CMK (cell line): Measurements from ENCODE around the gene WNT10A.

Source experiments
- DNase-seq: peaks from one replicate; pipeline ENCODE4 v3.0.0-alpha.2; 2010; ENCODE audit warnings: low read depth

Gene WNT10A

DNA sequence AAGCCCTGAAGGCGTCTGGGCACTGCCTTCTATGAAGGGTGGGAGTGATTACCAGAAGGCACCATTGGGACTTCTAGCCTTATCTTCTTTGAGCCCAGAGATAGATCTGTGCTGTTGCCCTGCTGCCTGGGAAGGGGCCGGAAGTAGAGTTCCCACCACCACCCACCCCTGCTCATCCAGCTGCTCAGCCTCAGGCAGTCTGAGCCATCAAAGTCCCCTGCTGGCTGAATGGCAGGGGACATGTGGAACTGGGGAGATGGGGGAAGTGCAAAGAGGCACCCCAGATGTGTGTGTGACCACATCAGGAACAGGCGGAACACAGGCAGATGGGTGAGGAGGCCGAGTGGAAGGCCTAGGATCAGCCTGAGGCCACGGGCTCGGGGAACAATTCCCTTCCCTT lies 3.3 kb upstream of the WNT10A start:
- peak; percentile 21 for DNase-seq

- DNase-seq = no peak
These were observed 2.8 kb upstream of the WNT10A start for GRCh38 chr2:218877891-218878290.

DNA sequence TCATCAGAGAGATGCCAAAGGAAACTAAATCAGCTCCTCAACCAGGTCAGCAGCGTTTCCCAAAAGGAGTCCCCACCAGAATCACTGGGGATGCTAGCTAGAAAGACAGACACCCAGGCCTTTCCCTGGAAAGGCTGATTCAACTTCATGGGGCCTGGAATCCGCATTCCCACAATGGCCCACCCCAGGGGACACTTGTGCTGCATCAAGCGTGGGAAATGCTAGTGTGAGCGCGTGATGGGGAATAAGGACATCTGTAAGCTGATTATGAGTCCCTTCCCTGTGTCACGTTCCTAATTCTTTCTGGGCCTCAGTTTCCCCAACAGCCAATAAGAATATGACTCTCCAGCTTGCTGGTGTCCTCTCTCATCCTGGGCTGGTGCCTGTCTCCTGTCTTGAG lies 2.2 kb upstream of the WNT10A start:
- no peak for DNase-seq

DNA sequence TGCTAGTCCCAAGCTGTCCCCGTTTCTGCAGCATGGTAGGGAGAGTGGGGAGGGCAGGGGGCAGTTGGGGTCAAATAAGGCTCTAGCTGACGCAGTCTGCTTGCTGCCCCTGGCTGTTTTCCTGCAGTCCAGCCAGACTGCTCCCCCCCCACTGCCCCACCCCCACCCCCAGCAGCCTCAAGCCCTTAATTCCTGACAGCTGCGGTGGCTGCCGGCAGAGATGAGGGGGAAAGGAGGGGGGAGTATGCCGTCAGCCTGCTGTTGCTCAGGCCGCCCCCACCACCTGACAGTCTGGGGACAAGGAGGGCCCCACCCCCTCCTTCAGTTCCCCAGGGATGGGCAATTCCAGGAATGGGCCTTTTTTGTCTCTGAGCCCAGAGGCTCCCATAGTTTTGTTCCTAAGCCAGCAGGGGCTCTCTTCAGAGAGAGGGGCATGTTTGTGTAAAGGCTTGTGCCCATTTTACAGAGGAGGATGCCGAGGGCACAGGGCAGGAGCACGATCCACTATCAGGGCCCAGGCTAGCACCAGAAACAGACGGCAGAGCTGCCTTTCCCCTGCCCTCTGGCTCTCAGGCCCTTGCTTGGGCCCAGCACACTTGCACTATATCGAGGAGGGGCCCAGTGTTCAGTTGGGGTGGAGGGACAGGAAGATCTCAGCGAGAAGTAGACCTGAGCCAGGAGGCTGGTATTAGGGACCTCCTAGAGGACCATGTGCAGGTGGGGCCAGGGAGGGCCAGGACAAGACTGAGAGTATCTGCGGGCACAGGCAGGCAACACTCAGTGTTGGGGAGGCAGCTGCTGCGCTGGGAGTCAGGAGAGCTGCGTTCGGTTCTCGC lies 1.5 kb upstream of the WNT10A start:
- no peak for DNase-seq

- DNase-seq = no peak
These were observed 913 bp upstream of the WNT10A start for GRCh38 chr2:218879776-218880101.

- no peak for DNase-seq
These were observed 375 bp downstream of the WNT10A start for GRCh38 chr2:218880859-218881594.

DNA sequence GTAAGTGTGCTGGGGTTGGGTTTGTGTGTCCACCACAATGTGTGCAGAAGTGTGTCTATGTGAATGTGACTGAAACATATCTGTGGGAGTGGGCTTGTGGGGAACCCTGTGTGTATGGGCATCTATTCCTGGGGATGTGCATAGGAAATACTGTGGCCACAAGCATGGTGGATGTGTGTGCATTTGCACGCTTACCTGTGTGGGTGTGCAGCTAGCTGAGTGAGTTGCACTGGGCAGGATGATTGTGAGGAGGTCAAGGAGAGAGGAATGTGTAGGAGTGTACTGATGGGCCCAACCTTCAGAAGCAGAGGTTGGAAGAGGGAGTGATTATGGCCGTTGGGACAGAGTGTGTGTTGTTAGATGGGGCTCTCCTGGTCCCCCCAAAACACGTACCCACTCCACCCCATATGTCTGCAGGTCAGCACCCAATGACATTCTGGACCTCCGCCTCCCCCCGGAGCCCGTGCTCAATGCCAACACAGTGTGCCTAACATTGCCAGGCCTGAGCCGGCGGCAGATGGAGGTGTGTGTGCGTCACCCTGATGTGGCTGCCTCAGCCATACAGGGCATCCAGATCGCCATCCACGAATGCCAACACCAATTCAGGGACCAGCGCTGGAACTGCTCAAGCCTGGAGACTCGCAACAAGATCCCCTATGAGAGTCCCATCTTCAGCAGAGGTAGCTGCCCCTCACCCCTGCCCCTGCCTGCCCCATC lies 1.2 kb downstream of the WNT10A start:
- no peak for DNase-seq

GRCh38 chr2:218882461-218882816 lies 1.8 kb downstream of the WNT10A start:
- DNase-seq = no peak

GRCh38 chr2:218882866-218883366 lies 2.3 kb downstream of the WNT10A start:
- DNase-seq = no peak

GRCh38 chr2:218883491-218884490 lies 3.1 kb downstream of the WNT10A start:
- DNase-seq = no peak

DNA sequence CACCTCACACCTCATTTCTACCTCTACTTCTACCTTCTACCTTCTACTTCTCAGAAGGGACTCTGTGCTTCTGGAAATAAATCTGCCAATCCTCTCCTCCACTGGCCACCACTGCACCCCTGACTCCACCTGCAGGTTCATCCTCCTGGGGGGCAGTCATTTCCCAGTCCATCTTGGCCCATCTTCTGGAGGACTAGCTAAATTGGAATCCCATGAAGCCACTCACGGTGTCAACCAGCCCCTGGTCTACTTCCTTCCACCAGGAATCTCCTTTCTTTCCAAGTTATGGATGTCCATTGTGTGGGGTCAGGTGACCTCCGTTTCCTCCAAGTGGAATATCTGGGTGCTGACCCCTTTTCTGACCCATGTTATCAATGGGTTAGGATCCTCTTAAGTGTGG lies 3.9 kb downstream of the WNT10A start:
- no peak for DNase-seq

DNA sequence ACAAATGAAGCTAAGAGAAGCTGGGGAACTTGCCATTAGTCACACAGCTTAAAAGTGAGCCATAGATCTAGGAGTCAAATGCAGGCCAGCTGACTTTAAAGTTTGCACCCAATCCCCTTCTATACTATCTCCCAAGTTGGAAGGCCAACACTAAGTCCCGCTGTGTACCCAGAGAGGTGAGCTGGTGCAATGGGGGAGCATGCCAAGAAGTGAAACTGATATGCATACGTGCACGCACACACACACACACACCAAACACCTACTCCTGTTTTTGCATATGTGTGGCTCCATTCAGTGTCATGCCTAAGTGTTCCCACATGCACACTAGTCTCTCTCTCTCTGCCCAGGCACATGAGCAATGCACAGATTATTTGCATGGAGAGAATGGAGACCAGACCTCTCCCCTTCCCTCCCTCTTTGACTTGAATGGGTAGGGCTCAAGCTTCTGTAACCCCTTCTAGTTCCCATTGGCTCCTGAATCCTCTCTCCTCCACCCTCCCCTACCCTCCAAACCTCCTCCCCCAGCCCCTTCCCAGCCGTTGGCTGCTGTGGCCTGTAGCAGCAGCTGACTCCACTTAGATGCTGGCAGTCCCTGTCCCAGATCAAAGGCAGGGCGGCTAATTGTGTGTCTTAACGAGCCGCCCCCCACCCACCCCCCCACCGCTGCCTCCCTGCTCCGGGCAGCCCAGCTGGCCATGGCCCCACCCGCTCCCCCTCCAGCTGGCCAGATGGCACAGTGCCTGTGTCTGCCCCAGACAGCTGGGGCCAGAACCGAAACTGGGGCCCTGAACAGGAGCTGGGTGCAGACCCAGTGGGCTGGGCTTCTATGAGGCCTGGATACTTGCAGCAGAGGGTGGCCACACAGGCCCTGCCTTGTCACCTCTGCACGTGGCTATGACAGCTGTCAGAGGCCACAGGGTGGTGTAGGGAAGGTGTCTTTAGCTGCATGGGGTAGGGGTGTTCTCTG lies 5.6 kb downstream of the WNT10A start:
- DNase-seq = no peak

GRCh38 chr2:218887079-218887478 lies 6.4 kb downstream of the WNT10A start:
- DNase-seq = no peak

DNA sequence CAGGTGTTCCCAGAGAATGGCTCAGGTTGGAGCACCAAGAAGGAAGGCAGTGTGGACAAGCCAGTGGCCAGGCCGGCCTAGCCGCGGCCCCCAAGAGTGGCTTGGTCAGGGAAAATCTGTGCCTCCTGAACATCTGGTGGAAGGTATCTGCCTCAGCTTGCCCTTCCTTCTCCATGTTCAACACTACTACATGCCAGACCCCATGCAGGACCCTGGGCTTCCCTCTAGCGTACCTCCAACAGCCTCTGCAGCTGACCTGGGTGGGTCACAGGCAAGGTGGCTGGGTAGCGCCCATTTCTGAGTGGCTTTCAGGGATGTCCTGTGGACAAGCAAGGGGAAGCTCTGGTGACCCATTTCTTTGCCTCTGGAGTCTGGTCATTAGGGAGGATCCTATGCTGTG lies 7.7 kb downstream of the WNT10A start:
- no peak for DNase-seq

DNA sequence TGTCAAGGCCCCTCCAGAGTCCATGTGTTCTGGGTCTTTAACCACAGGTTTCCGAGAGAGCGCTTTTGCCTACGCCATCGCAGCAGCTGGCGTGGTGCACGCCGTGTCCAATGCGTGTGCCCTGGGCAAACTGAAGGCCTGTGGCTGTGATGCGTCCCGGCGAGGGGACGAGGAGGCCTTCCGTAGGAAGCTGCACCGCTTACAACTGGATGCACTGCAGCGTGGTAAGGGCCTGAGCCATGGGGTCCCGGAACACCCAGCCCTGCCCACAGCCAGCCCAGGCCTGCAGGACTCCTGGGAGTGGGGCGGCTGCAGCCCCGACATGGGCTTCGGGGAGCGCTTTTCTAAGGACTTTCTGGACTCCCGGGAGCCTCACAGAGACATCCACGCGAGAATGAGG lies 9.3 kb downstream of the WNT10A start:
- no peak for DNase-seq

DNA sequence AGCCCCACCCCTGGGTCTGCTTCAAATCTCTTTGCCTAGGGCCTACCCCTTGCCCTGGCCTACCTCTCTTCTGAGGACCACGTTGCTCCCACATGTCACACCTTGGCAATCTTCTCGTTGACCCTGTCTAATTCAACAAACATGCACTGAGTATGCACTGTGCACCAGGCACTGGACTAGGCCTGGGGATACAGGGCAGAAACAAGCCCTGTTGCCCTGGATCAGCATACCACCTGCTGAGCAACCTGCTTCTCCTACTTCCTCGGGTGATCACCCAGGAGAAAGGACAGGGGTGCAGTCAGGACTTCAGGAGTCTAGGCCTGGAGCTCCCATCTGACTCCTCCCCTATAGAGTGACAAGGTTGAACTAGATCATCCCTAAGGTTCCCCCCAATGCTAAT lies 9.7 kb downstream of the WNT10A start:
- no peak for DNase-seq

DNA sequence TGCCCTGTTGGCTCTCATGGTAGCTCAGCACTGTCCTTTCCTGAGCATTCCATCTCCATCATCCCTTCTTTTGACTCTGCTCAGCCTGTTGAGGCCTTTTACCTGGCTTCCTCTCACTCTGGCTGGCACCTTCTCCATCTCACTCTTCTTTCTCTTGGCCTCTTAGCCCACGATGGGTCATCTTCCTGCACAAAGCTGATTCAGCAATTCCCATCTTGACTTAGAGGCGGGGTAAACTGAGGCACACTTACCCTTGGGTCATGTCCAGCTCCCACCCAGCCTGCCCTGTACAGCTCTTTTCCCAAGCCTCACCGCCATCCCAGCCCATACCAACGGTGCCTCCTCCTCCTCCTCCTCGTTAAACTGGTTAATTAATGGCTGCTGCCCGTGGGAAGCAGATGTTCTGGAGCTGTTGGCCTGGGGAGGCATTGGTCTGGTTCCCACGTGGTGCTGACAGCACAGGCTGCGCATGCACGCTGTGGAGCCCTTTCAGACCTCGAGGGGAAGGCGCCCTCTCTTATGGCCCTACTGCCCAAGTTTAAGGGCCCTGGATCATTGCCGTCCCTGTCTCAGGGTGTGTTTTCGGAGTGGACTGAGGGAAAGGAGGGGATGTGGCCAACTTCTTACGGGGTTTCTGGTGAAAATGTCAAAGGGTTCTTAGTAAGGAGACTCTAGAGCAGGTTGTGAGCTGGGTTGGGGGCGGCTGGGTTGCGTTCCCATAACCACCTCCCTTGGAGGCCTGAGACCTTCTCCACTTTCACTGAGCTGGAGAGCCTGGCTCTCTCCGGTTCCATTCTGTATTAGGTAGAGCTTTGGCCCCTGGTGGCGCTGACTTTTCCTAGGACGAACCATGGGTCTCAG lies 10.9 kb downstream of the WNT10A start:
- DNase-seq = no peak

DNA sequence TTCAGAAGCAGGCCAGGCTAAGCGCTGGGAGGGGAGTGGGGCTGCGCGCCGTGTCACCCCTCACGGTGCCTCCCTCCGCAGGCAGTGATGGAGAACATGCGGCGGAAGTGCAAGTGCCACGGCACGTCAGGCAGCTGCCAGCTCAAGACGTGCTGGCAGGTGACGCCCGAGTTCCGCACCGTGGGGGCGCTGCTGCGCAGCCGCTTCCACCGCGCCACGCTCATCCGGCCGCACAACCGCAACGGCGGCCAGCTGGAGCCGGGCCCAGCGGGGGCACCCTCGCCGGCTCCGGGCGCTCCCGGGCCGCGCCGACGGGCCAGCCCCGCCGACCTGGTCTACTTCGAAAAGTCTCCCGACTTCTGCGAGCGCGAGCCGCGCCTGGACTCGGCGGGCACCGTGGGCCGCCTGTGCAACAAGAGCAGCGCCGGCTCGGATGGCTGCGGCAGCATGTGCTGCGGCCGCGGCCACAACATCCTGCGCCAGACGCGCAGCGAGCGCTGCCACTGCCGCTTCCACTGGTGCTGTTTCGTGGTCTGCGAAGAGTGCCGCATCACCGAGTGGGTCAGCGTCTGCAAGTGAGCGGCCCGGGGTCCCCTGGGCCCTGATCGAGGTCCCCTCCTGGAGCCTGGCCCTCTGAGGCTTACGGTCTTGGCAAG lies 12.2 kb downstream of the WNT10A start:
- peak; percentile 66 for DNase-seq
